K562 (cell line): ENCODE measurements around the gene AKAP6. TPM values are rescaled to one million over a fixed set of nuclear protein-coding genes. Genes with fewer than 3 reads are reported as not detected.

Experiments
- ATAC-seq: fragments of 200-7000 bp; cut with Tn5 transposase; 3 replicates; pipeline ENCODE4 v1.9.1; 2020; ENCODE audit warnings: moderate library complexity
- BruUV-seq: library from RNA; stranded (reverse); fragments of 400-500 nt; replicated peaks from 2 replicates; lab custom pipeline; 2021; lab: Mats Ljungman, UMichigan
- CTCF ChIA-PET: fragments of 300-600 bp; formaldehyde crosslinking; extraction: SDS; loops from one replicate; lab custom pipeline; 2021; ENCODE audit warnings: low intra/inter-chr PET ratio; lab: Yijun Ruan, JAX
- POLR2A ChIA-PET: fragments of 300-600, 350-650 bp; sonication (Branson Sonifier 250); formaldehyde crosslinking; extraction: SDS; loops from one replicate; lab custom pipeline; 2021; ENCODE audit warnings: antibody characterized with exemption, inconsistent platforms; lab: Yijun Ruan, JAX
- DNase-seq, 4 experiments: peaks; one replicate each; pipeline versions ENCODE4 v3.0.0 to v3.0.0-alpha.2; 2011 to 2018; ENCODE audit warnings: low spot score in 3 of 4, mixed read lengths in 3 of 4; ENCODE audit errors: extremely low read depth in 1 of 4
- FAIRE-seq: peaks from 2 replicates; lab custom pipeline; 2011; peaks lifted over from hg19 to GRCh38; lab: Jason Lieb, UNC
- H2AFZ ChIP-seq: 2 replicates; pipeline ENCODE4 v1.6.0; 2011; ENCODE audit warnings: low read depth, low read length, control low read depth, inconsistent platforms
- H3K27ac ChIP-seq: fragments of 200-600 bp; 3 replicates; pipeline ENCODE4 v1.8.0; 2011; ENCODE audit warnings: low read depth, mild to moderate bottlenecking, control low read depth, inconsistent platforms, low read length, moderate library complexity, mixed read lengths; ENCODE audit errors: extremely low read depth
- H3K27me3 ChIP-seq, 2 experiments: fragments of 300-600 bp in 1 of 2; 2 replicates in 1 of 2; 3 replicates in 1 of 2; pipeline versions ENCODE4 v1.6.0 to v1.8.0; 2011; ENCODE audit warnings: inconsistent platforms in 2 of 2, low read length in 2 of 2, mild to moderate bottlenecking in 1 of 2, mixed read lengths in 1 of 2, moderate library complexity in 1 of 2; ENCODE audit not compliant: control insufficient read depth in 2 of 2, insufficient read depth in 2 of 2
- H3K36me3 ChIP-seq: fragments of 300-600 bp; 3 replicates; pipeline ENCODE4 v1.8.0; 2011; ENCODE audit warnings: mild to moderate bottlenecking, low read length, inconsistent platforms; ENCODE audit not compliant: control insufficient read depth, insufficient read depth
- H3K4me1 ChIP-seq, 2 experiments: fragments of 200-600 bp in 1 of 2; replicated peaks in 1 of 2; 2 replicates in 1 of 2; 3 replicates in 1 of 2; pipeline versions ENCODE4 v1.5.1 to v1.8.0; 2011; ENCODE audit warnings: inconsistent platforms in 2 of 2, low read length in 2 of 2, mild to moderate bottlenecking in 1 of 2, mixed read lengths in 1 of 2, moderate library complexity in 1 of 2; ENCODE audit not compliant: control insufficient read depth in 2 of 2, insufficient read depth in 2 of 2
- H3K4me2 ChIP-seq: 2 replicates; pipeline ENCODE4 v1.6.1; 2011; ENCODE audit warnings: low read length, control low read depth, inconsistent platforms, mixed read lengths; ENCODE audit not compliant: insufficient read depth
- H3K4me3 ChIP-seq: fragments of 200-600 bp; sonication (generic), shearing (Covaris generic); 2 replicates; pipeline ENCODE4 v1.5.1; 2016; ENCODE audit warnings: control low read depth, inconsistent platforms
- H3K79me2 ChIP-seq: fragments of 200-600 bp; 3 replicates; pipeline ENCODE4 v1.8.0; 2011; ENCODE audit warnings: low read length, inconsistent platforms; ENCODE audit not compliant: control insufficient read depth, insufficient read depth
- H3K9ac ChIP-seq, 2 experiments: 2 replicates each; pipeline versions ENCODE4 v1.6.0 to v1.6.1; 2011; ENCODE audit warnings: low read depth in 2 of 2, low read length in 2 of 2, control low read depth in 1 of 2, inconsistent platforms in 1 of 2, mild to moderate bottlenecking in 1 of 2, mixed read lengths in 1 of 2; ENCODE audit not compliant: insufficient read depth in 1 of 2
- H3K9me1 ChIP-seq: one replicate; pipeline ENCODE4 v1.6.0; 2011; ENCODE audit warnings: inconsistent platforms, mild to moderate bottlenecking, low read length, moderate library complexity; ENCODE audit not compliant: control insufficient read depth, insufficient read depth
- H3K9me3 ChIP-seq: replicated peaks from 2 replicates; pipeline ENCODE4 v1.5.1; 2011; ENCODE audit warnings: low read depth, low read length, inconsistent platforms; ENCODE audit not compliant: control insufficient read depth, insufficient read depth
- H4K20me1 ChIP-seq: replicated peaks from 2 replicates; pipeline ENCODE4 v1.6.1; 2011; ENCODE audit warnings: low read length, inconsistent platforms, mixed read lengths; ENCODE audit not compliant: control insufficient read depth, insufficient read depth
- ETV6 ChIP-seq, 3 experiments: fragments of 150-350 bp in 1 of 3; sonication (generic) in 1 of 3; formaldehyde crosslinking in 1 of 3; IDR thresholded peaks; 2 replicates each; pipeline versions ENCODE4 v1.6.1 to v1.8.0; 2014 to 2022; ENCODE audit warnings: borderline replicate concordance in 2 of 3, low read depth in 2 of 3, antibody characterized with exemption in 1 of 3, low read length in 1 of 3, mild to moderate bottlenecking in 1 of 3, missing genetic modification reagents in 1 of 3
- MTA3 ChIP-seq: fragments of 450-650 bp; formaldehyde crosslinking; IDR thresholded peaks from 2 replicates; pipeline ENCODE4 v1.6.1; 2017; ENCODE audit warnings: mild to moderate bottlenecking, borderline replicate concordance
- NR1H2 ChIP-seq: sonication (generic); formaldehyde crosslinking; IDR thresholded peaks from 2 replicates; pipeline ENCODE4 v1.4.0; 2020; ENCODE audit warnings: mild to moderate bottlenecking, missing genetic modification reagents
- RHOXF2B ChIP-seq: fragments of 250-450 bp; sonication (Bioruptor Pico); conservative IDR thresholded peaks from 2 replicates; pipeline ENCODE4 v1.5.1; 2021
- SMC3 ChIP-seq: conservative IDR thresholded peaks from 2 replicates; pipeline ENCODE4 v1.6.1; 2011; ENCODE audit warnings: low read depth, low read length, improper control_type of control experiment; ENCODE audit not compliant: insufficient read depth
- ZNF347 ChIP-seq: fragments of 450-650 bp; formaldehyde crosslinking; IDR thresholded peaks from 2 replicates; pipeline ENCODE4 v1.4.0; 2020; ENCODE audit warnings: low read depth, mild to moderate bottlenecking, moderate library complexity
- ZNF354B ChIP-seq: fragments of 250-450 bp; sonication (Bioruptor Pico); IDR thresholded peaks from 2 replicates; pipeline ENCODE4 v1.4.0; 2020
- WGBS: fragments of 100-300 bp; shearing (Covaris generic); methylation state at CpG from one replicate; pipeline ENCODE4 v1.1.6; 2016; ENCODE audit warnings: low coverage, mixed read lengths; ENCODE audit not compliant: insufficient coverage; ENCODE audit errors: missing lambda C conversion rate; 5-methylcytosine and 5-hydroxymethylcytosine counted together
- in situ Hi-C: fragments of 300-500 bp; cut with MboI; formaldehyde crosslinking; loops from 4 replicates; pipeline ENCODE4 v1.15.0; 2018; ENCODE audit warnings: inconsistent platforms, mixed read lengths
- intact Hi-C: fragments of 100-400 bp; cut with micrococcal nuclease; formaldehyde crosslinking; loops from 2 replicates; pipeline ENCODE4 v1.14.2; 2022
- polyA plus RNA-seq, 8 experiments: library from polyadenylated mRNA; depleted of rRNA in 4 of 8; stranded (reverse) in 5 of 8; unstranded in 3 of 8; fragments of >200 nt; fragmentation: Nextera tagmentation in 2 of 8; fragmentation: Illumina TruSeq in 1 of 8; extraction: Ambion mirVana in 2 of 8; extraction: Trizol in 1 of 8; gene quantifications; 2 replicates each; pipeline versions ENCODE4 v1.2.1 to v1.2.3, GENCODE V29; 2011 to 2014; ENCODE audit warnings: inconsistent platforms in 1 of 8, missing spikeins in 1 of 8
- total RNA-seq, 7 experiments: library from RNA; depleted of rRNA in 6 of 7; stranded (reverse); fragments of >200 nt in 6 of 7; fragmentation: Illumina TruSeq in 2 of 7; extraction: Trizol in 2 of 7; gene quantifications; 2 replicates each; pipeline versions ENCODE4 v1.2.1 to v1.2.3, GENCODE V29; 2011 to 2021; ENCODE audit warnings: low replicate concordance in 1 of 7
- TF ChIP-seq, protein P1 (sequence below), 2 experiments: fragments of 450-650 bp in 1 of 2; sonication (generic) in 1 of 2; formaldehyde crosslinking in 1 of 2; IDR thresholded peaks; 2 replicates each; pipeline versions ENCODE4 v1.7.1 to v1.9.0; 2016 to 2022; ENCODE audit warnings: inconsistent platforms in 1 of 2, mild to moderate bottlenecking in 1 of 2, missing genetic modification reagents in 1 of 2

AKAP6 gene
- total and polyA plus RNA-seq, 9 of the 15 experiments (the other 6 are each of a cell fraction or from before 2014, with no cell fraction given), result 0.03 to 1.7 (median 0.48) TPM

DNA sequence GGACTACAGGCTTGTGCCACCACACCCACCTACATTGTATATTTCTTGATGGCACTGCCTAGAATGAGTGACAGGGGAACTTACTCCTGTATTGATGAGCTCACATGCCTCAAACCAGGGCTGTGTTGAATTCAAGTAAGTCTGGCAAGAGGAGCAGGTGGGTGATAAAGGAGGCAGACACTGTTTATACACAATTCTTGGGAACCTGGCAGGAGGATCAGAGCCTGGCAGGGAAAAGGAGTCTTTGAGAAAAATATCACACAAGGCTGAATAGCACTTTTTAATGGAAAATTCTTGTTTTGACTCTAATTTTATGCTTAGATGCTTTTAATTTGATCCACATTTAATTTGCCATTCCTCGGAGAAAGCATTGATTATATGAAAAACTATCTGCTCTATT is 316.5 kb downstream of the AKAP6 start:
- no TSS peak for BruUV-seq
- ATAC-seq (no peak), DNase-seq (no peak), FAIRE-seq (no peak)
- Histone ChIP-seq H3K9me1 (no peaks in the 10 kb centered on the region), H3K27me3 (no peaks in the 10 kb centered on the region), H3K27ac (no peak overlapping the region), H3K79me2 (no peaks in the 10 kb centered on the region), H4K20me1 (no peaks in the 10 kb centered on the region), H3K9me3 (no peaks in the 10 kb centered on the region), H3K36me3 (no peaks in the 10 kb centered on the region), H3K4me1 (no peaks in the 10 kb centered on the region), H2AFZ (no peak overlapping the region), H3K4me3 (no peak overlapping the region), H3K9ac (no peak overlapping the region), H3K4me2 (no peak overlapping the region)
- intact Hi-C loops, result no loop called here
- 0% methylated on average over 1 of the region's 1 CpG for WGBS
- in situ Hi-C loops, result no loop called here
- POLR2A ChIA-PET, result no interaction called here
- CTCF ChIA-PET, result no interaction called here
- TF ChIP-seq ETV6 (IDR thresholded peaks at IDR 0.05; ENCODE audit: borderline replicate concordance in 1 of 2, low read depth in 2 of 2, low read length in 1 of 2), result no peak
- TF ChIP-seq ETV6 (CRISPR knock-in tag; IDR thresholded peaks at IDR 0.05; ENCODE audit: borderline replicate concordance), result no peak
- TF ChIP-seq MTA3, result no peak
- TF ChIP-seq ZNF347, result no peak
- TF ChIP-seq ZNF354B, result no peak
- TF ChIP-seq SMC3, result no peak
- no peak for TF ChIP-seq NR1H2 (CRISPR knock-in tag)
- TF ChIP-seq RHOXF2B (CRISPR knock-in tag), result no peak
- TF ChIP-seq, protein P1, sequence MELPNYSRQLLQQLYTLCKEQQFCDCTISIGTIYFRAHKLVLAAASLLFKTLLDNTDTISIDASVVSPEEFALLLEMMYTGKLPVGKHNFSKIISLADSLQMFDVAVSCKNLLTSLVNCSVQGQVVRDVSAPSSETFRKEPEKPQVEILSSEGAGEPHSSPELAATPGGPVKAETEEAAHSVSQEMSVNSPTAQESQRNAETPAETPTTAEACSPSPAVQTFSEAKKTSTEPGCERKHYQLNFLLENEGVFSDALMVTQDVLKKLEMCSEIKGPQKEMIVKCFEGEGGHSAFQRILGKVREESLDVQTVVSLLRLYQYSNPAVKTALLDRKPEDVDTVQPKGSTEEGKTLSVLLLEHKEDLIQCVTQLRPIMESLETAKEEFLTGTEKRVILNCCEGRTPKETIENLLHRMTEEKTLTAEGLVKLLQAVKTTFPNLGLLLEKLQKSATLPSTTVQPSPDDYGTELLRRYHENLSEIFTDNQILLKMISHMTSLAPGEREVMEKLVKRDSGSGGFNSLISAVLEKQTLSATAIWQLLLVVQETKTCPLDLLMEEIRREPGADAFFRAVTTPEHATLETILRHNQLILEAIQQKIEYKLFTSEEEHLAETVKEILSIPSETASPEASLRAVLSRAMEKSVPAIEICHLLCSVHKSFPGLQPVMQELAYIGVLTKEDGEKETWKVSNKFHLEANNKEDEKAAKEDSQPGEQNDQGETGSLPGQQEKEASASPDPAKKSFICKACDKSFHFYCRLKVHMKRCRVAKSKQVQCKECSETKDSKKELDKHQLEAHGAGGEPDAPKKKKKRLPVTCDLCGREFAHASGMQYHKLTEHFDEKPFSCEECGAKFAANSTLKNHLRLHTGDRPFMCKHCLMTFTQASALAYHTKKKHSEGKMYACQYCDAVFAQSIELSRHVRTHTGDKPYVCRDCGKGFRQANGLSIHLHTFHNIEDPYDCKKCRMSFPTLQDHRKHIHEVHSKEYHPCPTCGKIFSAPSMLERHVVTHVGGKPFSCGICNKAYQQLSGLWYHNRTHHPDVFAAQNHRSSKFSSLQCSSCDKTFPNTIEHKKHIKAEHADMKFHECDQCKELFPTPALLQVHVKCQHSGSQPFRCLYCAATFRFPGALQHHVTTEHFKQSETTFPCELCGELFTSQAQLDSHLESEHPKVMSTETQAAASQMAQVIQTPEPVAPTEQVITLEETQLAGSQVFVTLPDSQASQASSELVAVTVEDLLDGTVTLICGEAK (IDR thresholded peaks at IDR 0.05), result no peak
- TF ChIP-seq, protein P1 (CRISPR knock-in tag; IDR thresholded peaks at IDR 0.05), result no peak
